Activated CD4-positive, alpha-beta T cell treated with anti-CD3 and anti-CD28 coated beads, Interleukin-2, amount 50 U/mL, for 1 hour (primary cell): ENCODE data around the gene HMGB3.
"Not testable (repeated sequence)": the region's sequence is repeated elsewhere in the genome, so short reads cannot be mapped to it uniquely, and the experiment has no call there.

Experiments
- DNase-seq: peaks from one replicate; pipeline ENCODE4 v3.0.0-alpha.2; 2020

HMGB3 gene

GRCh38 chrX:150980186-150980585 is 2.9 kb upstream of the HMGB3 start:
- DNase-seq = no peak

DNA sequence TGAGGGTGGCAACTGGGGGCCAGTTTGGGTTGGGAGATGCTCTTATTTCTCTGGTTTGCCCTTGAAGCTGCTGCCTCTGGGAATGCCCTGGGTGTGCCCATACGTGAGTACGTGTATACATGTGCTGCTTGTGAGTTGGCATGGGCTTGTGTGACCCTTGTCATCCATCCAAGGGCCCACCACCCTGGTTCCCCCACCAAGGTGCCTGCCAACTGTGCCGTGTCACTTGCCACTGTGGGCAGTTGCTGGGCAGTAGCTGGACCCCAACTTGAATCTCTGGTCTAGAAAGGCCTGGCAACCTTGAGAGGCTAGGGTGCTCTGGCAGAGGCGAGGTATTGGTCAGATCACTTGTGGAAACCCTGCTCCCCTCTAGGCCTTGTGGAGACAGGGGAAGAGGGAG is 2.4 kb upstream of the HMGB3 start:
- DNase-seq = no peak

DNA sequence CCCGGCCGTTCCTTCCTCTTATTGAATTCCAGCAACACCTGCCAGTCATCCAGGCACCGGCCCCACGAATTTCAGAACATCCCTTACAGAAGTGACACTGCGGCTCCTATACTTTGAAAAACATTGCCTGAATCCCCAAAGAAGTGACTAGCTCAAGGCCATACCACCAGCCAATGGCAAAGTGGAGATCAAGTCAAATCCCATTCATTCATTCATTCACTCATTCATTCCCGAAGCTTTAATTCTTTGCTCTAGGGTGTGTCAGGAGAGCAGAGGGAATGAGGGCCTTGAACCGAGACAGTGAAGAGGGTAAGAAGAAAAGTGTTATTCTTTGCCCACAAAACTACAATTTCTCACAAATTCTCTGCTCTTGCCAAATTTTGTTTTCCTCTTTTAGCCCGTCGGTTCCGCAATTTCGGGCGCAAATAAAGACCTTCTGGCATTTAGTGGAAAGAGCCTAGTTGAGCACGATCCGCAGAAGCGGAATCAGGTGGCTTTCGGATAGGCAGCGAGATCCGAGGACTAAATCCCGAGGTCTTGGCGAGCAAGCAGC is 824 bp upstream of the HMGB3 start:
- DNase-seq = no peak

DNA sequence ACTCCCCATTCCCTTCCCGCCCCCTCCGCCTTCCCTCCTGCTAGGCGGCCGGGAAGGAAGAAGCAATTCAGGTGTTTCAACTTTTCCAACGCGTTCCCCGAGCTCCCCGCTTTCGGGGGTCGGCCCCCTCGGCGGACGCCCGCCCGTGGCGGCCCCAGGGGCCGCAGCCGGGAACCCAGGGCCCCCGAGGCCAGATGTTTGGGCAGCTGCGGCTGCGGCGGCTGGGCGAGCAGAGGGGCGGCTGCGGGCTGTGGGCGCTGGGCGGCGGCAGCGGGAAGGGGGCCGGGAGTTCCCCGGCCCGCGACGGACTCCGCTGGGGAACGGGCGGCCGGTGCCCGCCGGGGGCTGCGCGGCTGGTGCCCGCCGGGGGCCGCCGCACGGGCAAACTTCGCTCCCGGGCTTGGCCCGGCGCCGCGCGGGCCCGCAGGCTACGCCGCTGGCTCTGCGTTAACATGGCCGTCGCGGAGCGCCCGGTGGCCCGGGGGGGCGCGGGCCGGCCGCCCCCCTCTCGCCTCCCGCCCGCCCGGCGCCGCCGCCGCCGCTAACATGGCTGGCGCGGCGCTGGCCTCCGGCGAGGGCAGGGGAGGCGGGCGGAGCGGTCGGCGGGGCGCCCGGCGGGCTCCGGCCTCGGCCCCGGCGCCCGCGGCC is 510 bp downstream of the HMGB3 start:
- DNase-seq = no peak

DNA sequence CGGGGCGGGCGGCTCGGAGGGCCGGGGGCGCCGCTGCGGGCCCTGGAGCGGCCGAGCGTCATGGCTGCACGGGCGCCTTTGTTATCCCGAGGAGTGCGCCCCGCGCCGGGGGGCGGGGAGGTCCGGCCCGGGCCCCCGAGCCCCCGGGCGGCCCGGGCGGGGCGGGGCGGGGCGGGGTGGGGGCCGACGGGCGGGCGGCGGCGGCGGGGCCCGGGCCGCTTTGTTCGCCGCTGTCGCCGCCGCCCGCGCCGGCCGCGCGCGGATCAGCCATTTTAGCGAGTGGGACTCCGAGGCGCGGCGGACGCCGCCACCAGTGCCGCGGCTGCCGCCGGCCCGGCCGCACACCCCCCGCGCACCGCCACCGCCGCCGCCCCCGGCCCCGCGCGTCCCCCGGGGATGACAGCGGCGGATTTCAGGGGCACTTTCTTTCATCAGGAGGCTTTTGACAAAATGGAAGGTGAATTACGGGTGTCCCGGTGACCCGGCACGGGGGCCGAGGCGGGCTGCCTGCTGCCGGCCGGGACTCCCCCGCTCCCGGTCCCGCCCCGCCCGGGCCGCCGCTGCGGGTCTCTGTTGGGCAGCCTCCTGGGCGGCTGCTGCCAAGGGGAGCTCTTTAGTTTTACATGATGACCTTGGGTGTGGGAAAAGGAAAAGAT is 1.2 kb downstream of the HMGB3 start:
- no peak for DNase-seq

GRCh38 chrX:150987687-150988086 is 4.6 kb downstream of the HMGB3 start:
- DNase-seq = not testable (repeated sequence)

DNA sequence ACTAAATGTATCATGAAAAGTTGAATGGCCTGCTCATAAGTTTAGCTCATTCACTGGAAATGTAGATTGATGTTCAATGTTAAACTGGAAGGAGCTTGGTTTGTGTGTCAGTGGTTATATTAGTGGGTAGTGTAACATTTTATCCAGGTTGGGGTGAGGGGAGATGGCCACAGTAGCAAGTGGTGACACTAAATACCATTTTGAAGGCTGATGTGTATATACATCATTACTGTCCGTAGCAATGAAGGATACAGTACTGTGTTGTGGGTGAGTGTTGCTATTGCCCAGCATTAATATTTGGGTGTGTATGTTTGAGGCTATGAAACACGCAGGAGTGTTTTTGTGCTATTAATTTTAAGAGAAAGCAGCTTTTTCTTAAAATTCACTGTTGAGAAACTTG is 6.3 kb downstream of the HMGB3 start:
- DNase-seq = no peak

DNA sequence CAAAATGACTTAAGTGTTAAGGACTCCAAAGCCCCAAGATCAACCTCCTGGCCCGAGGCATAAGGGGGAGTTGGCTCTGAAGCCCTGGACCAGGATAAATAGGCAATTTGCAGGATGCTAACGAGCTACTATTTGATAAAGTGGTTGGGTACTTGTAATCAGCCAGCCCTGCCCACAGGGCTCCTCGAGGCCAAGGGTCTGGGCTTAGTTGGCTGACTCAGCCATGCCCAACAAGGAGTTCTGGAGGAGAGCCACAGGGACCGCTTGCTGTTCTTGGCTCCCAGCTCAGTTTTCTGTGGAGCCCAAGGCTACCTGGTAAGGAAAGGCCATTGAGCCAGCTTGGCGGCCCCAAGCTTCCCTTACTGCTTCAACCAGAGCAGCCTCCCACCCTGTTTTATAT is 7.8 kb downstream of the HMGB3 start:
- no peak for DNase-seq

DNA sequence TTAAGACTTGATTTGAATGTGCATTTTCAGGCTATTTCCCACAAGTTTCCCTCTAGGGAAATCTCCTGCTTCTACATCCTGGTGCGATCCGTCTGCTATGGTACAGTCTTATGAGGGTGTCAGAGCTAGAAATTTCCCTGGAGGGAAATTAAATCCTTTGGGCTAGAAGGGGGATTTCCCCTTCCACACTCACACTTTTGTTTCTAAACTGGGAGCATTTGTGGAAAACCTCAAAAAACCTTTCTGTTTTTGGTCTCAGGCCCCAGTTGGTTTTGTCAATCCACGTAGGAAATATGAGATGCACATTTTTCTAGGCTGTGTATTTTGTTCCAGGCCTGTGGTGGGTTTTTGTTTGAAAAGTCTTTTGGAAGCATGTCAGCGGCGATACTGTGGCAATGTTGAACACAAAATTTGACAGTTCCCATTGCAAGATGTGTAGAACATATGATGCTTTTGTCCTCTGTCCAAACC is 17.8 kb downstream of the HMGB3 start:
- no peak for DNase-seq

- no peak for DNase-seq
These were observed 20.9 kb downstream of the HMGB3 start for GRCh38 chrX:151004085-151004484.

GRCh38 chrX:151006410-151007109 is 23.4 kb downstream of the HMGB3 start:
- no peak for DNase-seq

GRCh38 chrX:151009582-151009981 is 26.4 kb downstream of the HMGB3 start:
- DNase-seq = no peak

GRCh38 chrX:151013164-151013743 is 30.1 kb downstream of the HMGB3 start:
- no peak for DNase-seq

GRCh38 chrX:151015684-151016083 is 32.5 kb downstream of the HMGB3 start:
- DNase-seq = no peak

GRCh38 chrX:151019856-151020255 is 36.7 kb downstream of the HMGB3 start:
- DNase-seq = no peak

GRCh38 chrX:151030845-151031244 is 47.7 kb downstream of the HMGB3 start:
- no peak for DNase-seq

- DNase-seq = no peak
These were observed 48.3 kb downstream of the HMGB3 start for GRCh38 chrX:151031391-151031975.

- DNase-seq = no peak
These were observed 56.2 kb downstream of the HMGB3 start for GRCh38 chrX:151039351-151039750.
